Ishikawa (cell line): Measurements from ENCODE around the gene BOK.

Experiments used
- CEBPB ChIP-seq: IDR thresholded peaks from 2 replicates; pipeline ENCODE4 v1.6.1; 2012
- CREB1 ChIP-seq: IDR thresholded peaks from 2 replicates; pipeline ENCODE4 v1.6.1; 2012; ENCODE audit warnings: low read depth
- EGR1 ChIP-seq: IDR thresholded peaks from 2 replicates; pipeline ENCODE4 v1.6.1; 2012
- EP300 ChIP-seq: IDR thresholded peaks from 2 replicates; pipeline ENCODE4 v1.6.1; 2012; ENCODE audit warnings: borderline replicate concordance
- FOXM1 ChIP-seq: IDR thresholded peaks from 2 replicates; pipeline ENCODE4 v1.6.1; 2012; ENCODE audit warnings: low read depth, borderline replicate concordance
- NFIC ChIP-seq: IDR thresholded peaks from 2 replicates; pipeline ENCODE4 v1.6.1; 2012
- RAD21 ChIP-seq: IDR thresholded peaks from 2 replicates; pipeline ENCODE4 v1.6.1; 2012; ENCODE audit warnings: low read depth
- TAF1 ChIP-seq: IDR thresholded peaks from 2 replicates; pipeline ENCODE4 v1.6.1; 2012; ENCODE audit warnings: low read depth, mild to moderate bottlenecking
- USF1 ChIP-seq: IDR thresholded peaks from 2 replicates; pipeline ENCODE4 v1.6.1; 2012
- YY1 ChIP-seq: IDR thresholded peaks from 2 replicates; pipeline ENCODE4 v1.6.1; 2012; ENCODE audit warnings: low read depth
- ZBTB7A ChIP-seq: IDR thresholded peaks from 2 replicates; pipeline ENCODE4 v1.6.1; 2012; ENCODE audit warnings: low read depth
- TF ChIP-seq, protein P1 (sequence below): IDR thresholded peaks from 2 replicates; pipeline ENCODE4 v1.6.1; 2012; ENCODE audit warnings: low read depth, mild to moderate bottlenecking
- TF ChIP-seq, protein P2 (sequence below): IDR thresholded peaks from 2 replicates; pipeline ENCODE4 v1.6.1; 2012

DNA sequence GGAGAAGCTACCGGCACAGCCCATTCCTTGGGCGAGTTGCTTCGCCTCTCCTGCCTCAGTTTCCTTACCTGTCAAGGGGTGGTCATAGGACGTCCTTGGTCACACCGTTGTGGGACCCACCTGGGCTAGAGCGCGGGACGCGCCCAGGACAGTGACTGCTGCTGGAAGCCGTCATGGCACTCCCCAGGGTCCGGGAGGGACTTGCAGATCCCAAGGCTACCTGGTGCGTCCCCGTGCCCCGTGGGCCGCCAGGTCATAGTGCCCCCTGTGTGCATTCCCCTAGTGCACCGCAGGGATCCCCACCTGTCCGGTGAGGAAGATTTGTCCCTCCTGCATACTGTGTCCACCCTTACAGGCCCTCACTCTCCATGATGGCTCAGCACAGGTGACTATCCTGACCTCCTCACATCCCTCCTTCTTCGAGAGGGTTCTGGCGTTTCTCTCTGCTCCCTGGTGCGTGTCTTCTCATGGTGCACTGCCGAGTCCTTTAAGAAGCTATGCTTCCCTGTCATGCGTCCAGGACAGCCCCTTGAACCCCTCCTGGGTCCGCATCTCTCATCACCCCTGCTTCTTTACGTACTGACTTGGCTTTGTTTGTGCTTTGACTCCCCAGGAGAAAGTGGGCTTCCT, 49.3 kb upstream of the BOK start:
- TF ChIP-seq RAD21, result no peak
- TF ChIP-seq CREB1, result no peak
- TF ChIP-seq EP300, result no peak
- TF ChIP-seq YY1, result no peak
- TF ChIP-seq, protein P1, sequence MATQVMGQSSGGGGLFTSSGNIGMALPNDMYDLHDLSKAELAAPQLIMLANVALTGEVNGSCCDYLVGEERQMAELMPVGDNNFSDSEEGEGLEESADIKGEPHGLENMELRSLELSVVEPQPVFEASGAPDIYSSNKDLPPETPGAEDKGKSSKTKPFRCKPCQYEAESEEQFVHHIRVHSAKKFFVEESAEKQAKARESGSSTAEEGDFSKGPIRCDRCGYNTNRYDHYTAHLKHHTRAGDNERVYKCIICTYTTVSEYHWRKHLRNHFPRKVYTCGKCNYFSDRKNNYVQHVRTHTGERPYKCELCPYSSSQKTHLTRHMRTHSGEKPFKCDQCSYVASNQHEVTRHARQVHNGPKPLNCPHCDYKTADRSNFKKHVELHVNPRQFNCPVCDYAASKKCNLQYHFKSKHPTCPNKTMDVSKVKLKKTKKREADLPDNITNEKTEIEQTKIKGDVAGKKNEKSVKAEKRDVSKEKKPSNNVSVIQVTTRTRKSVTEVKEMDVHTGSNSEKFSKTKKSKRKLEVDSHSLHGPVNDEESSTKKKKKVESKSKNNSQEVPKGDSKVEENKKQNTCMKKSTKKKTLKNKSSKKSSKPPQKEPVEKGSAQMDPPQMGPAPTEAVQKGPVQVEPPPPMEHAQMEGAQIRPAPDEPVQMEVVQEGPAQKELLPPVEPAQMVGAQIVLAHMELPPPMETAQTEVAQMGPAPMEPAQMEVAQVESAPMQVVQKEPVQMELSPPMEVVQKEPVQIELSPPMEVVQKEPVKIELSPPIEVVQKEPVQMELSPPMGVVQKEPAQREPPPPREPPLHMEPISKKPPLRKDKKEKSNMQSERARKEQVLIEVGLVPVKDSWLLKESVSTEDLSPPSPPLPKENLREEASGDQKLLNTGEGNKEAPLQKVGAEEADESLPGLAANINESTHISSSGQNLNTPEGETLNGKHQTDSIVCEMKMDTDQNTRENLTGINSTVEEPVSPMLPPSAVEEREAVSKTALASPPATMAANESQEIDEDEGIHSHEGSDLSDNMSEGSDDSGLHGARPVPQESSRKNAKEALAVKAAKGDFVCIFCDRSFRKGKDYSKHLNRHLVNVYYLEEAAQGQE, result no peak
- TF ChIP-seq CEBPB, result no peak
- TF ChIP-seq ZBTB7A, result no peak
- no peak for TF ChIP-seq TAF1
- no peak for TF ChIP-seq EGR1
- TF ChIP-seq, protein P2, sequence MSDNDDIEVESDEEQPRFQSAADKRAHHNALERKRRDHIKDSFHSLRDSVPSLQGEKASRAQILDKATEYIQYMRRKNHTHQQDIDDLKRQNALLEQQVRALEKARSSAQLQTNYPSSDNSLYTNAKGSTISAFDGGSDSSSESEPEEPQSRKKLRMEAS, result no peak
- TF ChIP-seq NFIC, result no peak
- TF ChIP-seq USF1, result no peak
- TF ChIP-seq FOXM1, result no peak
